Upper lobe of left lung (tissue), 4 donors: ENCODE measurements around the gene TUBB4B.

Experiments
- CTCF ChIP-seq, 6 experiments: fragments of 450-650 bp in 4 of 6; fragments of 200-600 bp in 2 of 6; sonication (generic) in 2 of 6; IDR thresholded peaks; one replicate each; pipeline ENCODE4 v1.5.1; 2016 to 2019; ENCODE audit warnings: antibody characterized with exemption in 6 of 6
- POLR2A ChIP-seq, 4 donors: fragments of 450-650 bp; IDR thresholded peaks; one replicate each; pipeline ENCODE4 v1.5.1; 2016 to 2017; ENCODE audit warnings: antibody characterized with exemption in 4 of 4, mild to moderate bottlenecking in 2 of 4

- no peak for TF ChIP-seq POLR2A (IDR thresholded peaks at IDR 0.05)
- TF ChIP-seq CTCF (IDR thresholded peaks at IDR 0.05), result no peak
These were observed 15.3 kb downstream of the TUBB4B start for GRCh38 chr9:137256362-137256761.
